GM10266 (cell line): ENCODE measurements around the gene GPC6.

Source experiments
- DNase-seq: peaks from one replicate; pipeline ENCODE4 v3.0.0; 2012; ENCODE audit errors: extremely low spot score
- TF ChIP-seq, protein P1 (sequence below): IDR thresholded peaks from 2 replicates; pipeline ENCODE4 v1.5.1; 2012; ENCODE audit warnings: mild to moderate bottlenecking, low read depth; ENCODE audit not compliant: control insufficient read depth, insufficient read depth; ENCODE audit errors: missing control alignments

GPC6 gene

DNA sequence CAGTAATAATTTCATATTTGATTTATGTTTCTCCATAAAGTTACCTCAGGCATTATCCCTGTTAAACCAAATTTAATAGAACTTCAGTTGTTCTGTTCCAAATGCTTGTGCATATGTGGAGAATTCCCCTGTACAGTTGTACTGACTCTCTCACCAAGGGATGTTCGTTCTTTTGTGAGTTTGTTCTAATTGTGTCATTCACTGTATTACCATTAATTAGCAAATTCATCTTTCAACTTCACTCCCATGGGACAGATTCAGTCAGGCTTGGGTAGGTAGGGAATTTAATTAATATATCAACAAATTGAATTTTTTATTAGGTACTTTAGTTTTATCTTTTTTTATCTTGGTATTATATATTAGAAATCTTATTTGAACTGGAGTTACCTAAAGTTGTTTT is 987.5 kb downstream of the GPC6 start:
- no peak for DNase-seq
- TF ChIP-seq, protein P1, sequence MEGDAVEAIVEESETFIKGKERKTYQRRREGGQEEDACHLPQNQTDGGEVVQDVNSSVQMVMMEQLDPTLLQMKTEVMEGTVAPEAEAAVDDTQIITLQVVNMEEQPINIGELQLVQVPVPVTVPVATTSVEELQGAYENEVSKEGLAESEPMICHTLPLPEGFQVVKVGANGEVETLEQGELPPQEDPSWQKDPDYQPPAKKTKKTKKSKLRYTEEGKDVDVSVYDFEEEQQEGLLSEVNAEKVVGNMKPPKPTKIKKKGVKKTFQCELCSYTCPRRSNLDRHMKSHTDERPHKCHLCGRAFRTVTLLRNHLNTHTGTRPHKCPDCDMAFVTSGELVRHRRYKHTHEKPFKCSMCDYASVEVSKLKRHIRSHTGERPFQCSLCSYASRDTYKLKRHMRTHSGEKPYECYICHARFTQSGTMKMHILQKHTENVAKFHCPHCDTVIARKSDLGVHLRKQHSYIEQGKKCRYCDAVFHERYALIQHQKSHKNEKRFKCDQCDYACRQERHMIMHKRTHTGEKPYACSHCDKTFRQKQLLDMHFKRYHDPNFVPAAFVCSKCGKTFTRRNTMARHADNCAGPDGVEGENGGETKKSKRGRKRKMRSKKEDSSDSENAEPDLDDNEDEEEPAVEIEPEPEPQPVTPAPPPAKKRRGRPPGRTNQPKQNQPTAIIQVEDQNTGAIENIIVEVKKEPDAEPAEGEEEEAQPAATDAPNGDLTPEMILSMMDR = no peak

DNA sequence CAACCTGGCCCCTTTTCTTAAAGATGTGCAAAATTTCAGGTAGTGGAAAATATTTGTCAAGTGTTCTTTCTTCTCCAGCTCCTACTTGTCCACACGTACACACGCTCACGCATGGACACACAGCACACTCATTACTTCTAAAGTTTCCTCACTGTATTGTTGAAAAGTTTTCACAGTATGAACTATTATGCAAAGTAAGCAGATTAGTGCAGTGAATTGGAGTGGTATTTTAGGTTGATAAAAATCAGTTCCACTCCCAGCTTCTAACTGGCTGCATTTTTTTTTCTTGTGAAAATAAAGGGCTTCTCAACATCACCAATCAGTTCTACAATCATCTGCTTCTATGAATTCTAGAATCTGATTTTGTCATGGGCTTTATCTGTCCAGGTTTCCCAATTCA is 988.4 kb downstream of the GPC6 start:
- TF ChIP-seq, protein P1 = no peak
- DNase-seq = no peak

DNA sequence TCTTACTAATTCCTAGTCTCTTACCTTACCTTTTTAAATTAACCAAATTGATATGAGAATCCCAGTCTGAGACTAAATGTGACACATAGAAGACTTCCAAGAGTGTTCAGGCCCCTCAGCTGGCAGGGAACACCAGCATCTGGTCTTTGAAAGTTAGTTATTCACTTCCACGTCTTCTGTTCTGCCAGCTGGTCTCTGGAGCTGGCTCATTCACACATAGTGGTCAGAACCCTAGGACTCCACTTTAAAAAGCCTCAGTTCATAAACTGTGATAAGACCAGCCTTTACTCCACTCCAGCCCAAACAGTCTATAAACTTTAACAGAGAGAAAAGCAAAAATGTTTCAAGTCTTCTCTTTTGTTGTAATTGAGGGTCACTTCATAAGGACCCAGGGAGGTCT is 989.9 kb downstream of the GPC6 start:
- no peak for DNase-seq
- TF ChIP-seq, protein P1 = no peak

DNA sequence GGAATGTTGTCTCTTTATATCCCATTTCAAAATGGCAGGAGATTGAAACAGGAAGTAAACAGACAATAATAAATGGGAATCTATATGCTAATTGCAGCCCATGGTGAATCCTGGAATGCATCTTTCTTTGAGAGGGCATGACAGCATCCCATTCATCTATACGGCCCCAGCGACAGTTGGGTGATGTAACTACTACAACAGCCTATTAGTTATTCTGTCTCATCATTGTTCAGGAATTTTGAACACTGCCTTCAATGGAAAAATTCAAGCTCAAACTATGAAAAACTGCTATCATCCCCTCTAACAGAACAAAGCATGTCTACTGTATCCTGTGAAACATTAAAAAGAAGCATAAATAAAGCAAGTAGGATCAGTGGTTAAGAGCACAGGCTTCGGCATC is 990.8 kb downstream of the GPC6 start:
- TF ChIP-seq, protein P1 = no peak
- DNase-seq = no peak

DNA sequence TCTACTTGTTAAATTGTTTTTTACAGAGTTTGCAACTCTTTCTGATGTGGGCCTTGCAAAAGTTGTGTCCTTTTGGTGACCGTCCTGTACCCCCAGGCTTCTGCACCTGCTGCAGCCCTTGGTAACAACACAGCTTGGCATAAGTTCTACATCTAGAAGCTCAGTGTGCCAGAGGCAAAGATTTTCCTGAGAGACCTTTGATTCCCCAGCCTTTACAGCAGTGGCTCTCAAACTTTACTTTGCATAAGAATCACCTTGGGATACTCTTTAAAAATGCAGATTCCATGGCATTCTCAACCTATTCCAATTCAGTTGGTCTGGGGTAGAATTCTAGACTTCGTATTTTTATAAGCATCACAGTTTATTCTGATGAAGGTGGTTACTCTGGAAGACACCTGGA is 991.9 kb downstream of the GPC6 start:
- TF ChIP-seq, protein P1 = no peak
- no peak for DNase-seq

DNA sequence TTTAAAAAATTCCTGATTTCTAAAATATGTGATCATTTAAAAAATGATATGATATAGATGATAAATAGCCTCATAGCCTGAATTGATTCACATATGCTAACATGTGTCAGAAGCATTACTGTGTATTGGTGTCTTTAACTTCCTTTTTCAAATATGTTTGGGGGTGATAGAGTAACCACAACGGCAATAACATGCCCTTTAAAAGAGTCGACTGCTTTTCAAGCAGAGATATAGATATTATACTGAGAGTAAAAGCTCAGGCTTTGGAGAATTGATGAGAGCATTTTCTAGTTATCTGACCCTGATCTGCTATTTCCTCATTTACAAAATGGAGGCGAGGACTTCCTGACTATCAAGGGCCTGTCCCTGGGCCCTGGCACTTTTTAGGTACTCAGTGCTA is 992.3 kb downstream of the GPC6 start:
- TF ChIP-seq, protein P1 = no peak
- DNase-seq = no peak

DNA sequence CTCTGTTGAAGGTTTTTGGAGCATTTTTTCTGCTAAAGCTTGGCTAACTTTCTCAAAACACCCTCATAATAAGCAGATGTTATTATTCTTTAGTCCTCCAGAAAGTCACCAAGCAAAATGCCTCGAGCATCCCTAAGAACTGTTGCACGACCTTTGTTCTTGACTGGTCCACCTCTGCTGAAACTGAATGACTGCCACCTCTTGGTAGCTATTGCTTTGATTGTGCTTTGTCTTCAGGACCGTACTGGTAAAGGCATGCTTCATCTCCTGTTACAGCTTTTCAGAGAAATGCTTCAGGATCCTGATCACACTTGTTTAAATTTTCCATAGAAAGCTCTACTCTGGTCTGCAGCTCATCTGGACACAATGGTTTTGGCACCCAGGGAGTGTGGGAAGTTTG is 998.1 kb downstream of the GPC6 start:
- TF ChIP-seq, protein P1 = no peak

More for the DNA sequence above, 998.1 kb downstream of the GPC6 start:
- no peak for DNase-seq
